ENCODE data around the gene SLC2A9.

Gene SLC2A9

DNA sequence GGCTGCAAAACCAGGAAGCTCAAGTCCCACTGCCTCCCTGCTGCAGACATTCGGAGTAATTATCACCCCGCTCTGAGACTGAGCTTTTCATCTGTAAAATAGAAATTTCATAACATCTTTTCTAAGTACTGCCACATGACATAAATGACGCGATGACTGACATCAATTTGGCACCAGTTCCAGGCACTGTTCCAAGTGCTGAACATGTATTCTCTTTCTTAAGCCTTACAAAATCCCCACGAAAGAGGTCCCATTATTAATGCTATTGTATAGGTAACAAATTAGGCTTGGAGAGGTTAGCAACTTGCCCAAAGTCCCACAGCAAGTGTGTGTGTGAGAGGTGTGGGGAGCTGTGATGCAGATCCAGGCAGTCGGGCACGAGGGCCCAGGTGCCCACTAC is 56.4 kb downstream of the SLC2A9 start:
- no peak for DNase-seq

DNA sequence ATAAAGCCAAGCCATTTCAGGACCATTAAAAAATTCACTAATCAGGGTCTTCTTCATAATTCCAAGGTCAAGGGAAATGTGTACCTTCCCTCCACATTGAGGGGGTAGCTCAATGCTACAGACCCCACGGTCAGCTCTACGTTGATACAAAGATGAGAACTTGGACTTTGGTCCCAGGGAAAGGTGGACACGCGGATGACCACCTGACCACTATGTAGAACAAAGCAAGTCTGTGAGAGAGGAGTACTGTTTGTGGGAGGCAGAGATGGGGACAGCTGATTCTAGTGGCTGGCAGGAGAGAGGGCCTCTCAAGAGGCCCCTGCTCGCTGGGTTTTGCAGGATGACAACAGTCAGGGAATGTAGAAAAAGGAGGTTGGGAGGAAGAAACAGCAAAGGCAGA is 58.0 kb downstream of the SLC2A9 start:
- no peak for DNase-seq

DNA sequence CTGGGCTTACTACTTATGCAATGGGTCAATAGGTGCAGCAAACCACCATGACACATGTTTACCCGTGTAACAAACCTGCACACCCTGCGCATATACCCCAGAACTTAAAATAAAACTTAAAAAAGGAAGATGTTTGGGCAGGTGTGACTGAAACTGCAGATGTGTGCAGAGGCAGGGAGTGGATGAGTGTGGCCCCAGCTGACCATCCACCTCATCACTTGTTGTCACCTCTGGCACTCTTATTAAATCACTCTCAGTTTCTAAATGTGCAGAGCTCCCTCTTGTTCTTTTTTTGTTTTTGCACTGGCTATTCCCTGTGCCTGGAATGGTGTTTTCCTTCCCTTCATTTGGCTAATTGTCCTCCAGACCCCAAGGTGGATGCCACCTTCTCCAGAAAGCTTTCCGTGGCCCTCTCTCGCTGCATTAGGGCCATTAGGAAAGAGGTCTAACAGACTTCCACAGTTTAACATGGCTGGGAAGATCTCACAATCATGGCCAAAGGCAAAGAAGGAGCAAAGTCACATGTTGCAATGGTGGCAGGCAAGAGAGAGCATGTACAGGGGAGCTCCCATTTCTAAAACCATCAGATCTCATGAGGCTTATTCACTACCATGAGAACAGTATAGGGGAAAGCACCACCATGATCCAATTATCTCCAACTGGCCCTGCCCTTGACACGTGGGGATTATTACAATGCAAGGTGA is 58.5 kb downstream of the SLC2A9 start:
- DNase-seq = no peak

DNA sequence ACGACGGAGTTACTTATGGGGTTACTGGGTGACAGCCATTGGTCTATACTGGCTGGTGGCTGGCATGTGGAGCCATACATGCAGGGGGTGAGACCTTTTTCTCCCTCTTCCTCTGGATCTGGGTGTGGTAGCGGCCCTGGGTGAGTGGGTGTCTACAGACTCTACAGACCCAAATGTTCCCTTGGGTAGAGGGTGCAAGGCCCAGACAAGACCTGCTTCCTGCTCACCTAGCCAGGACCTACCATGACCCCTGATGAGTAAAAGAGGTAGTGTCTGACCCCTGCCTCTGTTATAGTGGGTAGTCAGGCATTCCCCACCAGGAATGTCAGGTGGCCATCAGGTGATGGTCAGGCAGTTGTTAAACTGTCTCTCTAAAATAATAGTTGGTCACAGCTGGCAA is 66.8 kb downstream of the SLC2A9 start:
- no peak for DNase-seq

DNA sequence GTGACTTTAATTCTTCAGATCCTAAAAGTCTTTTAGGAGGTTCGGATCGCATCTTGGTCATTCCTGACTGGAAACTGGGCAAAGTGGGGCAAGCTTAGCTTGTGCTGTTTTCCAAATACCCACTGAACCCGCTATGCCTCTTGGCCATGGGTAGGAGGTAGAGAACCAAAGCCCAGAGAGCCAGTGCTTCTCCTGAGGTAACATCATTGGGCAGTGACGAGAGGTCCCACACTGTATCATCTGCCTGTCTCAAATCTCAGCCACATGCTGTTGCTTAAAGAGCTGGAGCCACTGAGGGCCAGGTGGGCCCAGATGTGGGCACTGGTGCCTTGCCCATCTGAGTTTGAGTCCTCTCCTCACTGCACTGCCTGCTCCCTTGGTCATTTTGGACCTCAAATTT is 68.2 kb downstream of the SLC2A9 start:
- no peak for DNase-seq

DNA sequence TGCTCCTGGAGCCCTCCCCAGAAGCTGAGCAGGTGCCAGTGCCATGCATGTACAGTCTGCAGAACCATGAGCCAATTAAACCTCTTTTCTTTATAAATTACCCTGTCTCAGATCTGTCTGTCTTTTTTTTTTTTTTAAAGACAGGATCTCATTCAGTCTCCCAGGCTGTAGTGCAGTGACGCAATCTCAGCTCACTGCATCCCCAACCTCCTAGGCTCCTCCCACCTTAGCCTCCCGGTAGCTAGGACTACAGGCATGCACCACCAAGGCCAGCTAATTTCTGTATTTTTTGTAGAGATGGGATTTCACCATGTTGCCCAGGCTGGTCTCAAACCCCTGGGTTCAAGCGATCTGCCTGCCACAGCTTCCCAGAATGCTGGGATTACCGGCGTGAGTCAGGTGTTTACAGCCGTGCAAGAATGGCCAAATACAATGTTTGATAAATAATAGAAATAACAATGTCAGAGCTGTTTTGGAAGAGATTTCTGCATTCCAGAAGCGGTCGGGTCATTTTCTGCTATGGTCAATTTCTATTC is 68.8 kb downstream of the SLC2A9 start:
- DNase-seq = no peak

DNA sequence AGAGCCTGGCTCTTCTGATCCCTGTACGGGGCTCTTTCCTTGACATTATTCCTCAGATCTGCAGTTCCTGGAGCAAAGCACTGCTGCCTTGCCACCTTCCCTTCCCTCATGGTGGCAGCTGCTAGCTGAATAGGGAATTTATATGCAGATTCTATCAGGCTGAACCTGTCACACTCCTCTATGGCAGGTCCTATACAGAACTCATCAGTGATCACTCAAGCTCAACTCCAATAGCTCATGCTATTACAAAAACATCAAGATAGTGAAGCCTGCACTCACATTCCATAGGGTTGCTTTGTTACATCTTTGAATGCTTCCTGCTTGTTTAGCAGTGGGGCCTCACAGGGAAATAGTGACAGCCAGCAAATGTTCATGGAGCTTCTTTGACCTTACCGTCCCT is 71.7 kb downstream of the SLC2A9 start:
- no peak for DNase-seq

DNA sequence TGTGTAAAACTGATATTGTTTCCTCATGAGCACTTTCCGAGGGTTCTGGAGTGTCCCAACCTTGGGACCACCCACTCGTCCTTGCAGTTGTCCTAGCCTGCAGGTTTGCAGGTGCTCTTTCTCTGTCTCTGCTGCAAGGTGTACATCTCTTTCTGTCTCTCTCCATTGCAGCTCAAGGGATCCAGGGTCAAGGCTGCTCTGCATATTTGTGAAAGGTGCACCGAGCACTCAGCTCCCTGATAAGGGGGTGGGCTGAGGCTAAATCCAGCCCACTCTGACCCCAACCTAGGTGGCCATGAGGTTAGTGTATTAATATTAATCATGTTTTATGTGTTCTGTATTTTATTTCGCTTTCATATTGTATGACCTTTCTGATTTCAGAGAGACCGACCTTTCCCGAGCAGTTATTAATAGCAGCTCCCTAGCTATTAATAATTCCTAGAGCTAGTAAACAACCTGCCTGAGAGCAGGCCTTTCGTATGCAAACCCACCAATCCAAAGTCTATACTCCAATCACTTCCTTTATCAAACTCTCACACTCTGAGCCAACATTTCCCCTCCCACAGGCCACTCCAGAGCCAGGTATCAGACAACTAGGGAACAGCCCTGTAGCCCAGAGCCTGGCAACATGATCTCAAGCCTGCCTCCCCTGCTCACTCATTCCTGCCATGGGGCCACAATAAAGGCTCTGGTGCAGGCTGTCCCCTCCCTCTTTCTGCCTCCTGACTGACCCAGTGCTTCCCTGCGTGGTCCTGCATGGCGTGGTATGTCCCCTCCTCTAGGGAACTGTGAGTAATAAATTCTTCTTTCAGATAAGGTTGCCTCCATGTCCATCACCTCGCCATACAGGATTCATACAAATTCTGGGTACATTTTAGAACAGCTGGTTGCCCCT is 73.9 kb downstream of the SLC2A9 start:
- no peak for DNase-seq

DNA sequence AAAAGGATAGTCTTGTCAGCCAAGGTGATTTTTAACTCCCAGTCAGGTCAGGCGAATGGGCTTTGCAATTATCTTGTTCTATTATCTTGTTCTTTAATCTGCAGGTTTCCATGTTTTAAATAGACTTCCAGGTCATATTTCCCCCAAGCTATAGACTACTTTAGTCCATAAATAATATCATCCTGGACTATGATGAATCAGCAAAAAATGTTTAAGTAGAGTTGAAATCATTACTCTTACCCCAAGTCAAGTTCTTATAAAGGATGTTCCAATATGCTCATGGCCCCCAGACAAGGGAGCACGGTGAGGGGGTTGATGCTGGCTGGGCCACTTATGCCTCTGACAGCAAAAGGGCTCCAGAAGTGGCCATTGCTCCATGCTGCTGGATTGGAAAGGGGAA is 75.1 kb downstream of the SLC2A9 start:
- no peak for DNase-seq

DNA sequence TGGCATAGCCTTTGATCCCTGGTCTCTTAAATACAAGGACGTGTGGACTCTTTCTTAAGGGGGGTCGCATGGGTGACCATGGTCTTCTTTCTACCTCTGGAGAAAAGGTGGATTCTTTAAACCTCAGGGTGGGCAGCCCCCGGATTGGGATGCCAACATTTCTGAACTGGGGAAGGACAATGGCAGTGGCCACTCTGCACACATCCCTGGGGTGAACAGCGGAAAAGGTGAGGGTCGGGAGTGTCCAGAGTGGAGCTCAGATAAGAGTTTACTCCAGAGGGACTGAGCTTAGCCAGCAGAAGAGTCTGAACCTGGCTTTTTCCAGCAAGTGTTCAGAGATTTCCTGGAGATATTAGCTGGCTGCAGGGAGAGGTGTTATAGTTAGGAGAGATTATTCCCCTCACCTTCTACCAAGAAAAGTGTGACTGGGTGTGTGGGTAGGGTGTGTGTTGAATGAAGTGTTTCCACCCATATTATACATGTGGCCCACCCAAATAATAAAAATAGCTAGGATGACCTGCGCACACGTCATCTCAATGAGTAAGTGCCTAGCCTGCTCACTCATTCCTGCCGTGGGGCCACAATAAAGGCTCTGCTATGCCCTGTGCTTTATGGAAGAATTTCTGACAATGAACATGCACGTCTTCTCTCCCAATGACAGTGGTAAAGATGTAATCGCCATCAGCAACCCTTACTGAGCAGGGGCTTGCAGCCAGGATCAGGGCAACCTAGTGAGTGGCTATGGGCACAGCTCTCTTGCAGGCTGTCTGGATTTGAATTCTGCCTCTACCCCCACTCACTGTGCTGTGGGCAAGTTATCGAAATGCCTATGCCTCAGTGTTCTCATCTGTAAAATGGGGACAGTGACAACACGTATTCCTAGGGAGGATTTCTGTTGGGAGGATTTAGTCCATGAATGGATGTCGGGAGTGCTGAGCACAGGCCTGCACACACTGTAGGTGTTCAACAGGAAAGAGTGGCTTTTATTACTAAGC is 76.6 kb downstream of the SLC2A9 start:
- DNase-seq = no peak

DNA sequence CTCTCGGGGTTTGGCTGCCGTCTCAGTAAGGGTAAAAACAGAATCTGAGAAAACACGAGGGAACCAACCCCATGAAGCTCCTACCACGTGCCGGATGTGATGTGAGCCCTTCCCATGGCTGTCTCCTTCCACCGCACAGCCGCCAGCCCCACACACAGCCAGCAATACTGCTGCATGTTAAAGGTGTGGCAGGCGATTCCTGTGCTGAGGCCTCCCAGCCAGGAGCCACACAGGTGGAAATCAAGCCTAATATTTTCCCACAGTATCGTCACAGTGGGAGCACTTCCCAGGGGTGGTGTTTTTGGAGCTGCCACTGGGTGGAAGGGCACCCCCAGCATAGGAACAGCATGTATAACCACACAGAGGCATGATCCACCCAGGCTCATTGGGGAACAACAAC is 77.5 kb downstream of the SLC2A9 start:
- DNase-seq = no peak

DNA sequence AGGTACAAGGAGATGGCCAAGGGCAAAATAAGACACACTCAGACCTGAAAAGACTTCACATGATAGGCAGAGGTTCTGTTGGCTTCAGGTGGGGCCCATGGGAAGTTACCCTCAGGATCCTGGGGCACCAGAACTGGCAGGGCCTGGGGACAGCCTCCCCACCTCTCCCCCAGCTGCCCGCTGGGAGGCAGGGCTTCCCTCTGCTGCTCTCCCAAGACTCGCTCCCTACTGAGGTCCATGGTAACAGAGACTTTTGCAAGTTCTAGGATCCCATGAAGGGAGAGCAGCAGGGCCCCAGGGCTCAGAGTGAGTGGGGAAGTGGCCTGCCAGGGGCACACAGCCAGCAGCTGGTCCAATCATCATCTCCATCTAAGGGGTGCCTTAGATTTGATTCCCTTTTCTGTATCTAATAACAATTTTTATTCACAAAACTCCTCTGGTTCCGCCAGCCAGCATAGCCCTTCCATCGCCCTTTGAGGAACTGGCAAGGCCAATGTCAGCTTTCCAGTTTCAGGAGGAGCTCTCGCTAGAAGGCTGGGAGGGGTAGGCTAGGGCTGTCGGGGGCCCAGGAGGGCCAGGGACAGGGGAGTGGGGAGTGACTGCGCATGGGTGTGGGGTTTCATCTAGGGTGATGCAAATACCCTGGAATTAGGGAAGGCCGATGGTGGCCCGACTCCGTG is 78.2 kb downstream of the SLC2A9 start:
- no peak for DNase-seq

DNA sequence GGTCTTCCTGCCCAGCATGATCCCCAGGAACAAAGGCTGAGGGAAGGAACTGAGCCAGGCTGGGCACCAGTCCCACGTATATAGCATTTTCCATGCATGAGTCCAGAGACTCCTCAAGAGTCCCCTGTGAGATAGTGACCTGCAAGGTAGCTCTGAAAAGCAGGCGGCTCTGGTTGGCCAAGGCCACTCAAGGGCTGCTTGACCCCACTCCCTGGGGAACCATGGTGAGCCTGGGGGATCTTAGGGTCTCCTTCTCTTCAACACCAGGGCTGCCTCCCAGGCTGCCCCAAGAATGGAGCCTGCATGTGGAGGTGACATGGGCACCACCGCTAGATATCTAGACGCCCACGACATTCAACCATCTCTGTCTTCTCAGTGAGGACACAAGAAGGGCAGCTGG is 79.2 kb downstream of the SLC2A9 start:
- DNase-seq = no peak

DNA sequence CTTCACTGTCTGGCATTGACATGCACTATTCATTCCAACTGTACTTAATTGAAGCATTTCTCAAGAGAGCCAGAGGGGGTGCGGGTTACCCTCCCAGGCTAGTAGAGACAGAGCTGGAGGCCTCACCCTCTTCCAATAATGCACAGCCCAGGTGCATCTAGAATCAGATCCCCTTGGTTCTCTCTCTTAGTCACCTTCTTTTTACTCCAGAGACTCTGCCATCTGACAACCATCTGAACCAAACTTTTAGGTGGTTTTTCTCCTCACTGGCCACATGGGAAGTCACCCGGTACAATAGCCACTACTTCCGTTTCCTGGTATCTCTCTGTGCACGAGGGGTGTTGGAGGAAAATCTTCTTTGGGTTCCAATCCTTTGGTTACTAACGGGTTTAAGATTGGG is 81.3 kb downstream of the SLC2A9 start:
- no peak for DNase-seq

DNA sequence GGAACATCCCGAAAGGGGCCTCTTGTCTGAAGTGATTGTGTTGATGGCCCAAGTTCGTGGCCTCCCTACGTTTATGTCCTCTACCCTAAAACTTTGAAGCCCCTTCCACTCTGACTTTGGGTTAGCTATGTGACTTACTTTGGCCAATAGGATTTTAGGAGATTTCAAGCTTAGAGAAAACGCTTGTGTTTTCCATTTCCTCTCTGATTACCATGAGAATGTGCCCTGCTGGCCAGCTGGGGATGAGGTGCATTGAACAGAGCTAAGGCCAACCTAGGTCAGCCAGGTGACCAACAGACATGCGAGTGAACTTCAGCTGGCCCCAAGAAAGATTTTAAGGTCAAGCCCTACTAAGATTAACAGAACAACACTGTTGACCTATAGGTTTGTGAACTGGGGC is 82.4 kb downstream of the SLC2A9 start:
- no peak for DNase-seq

DNA sequence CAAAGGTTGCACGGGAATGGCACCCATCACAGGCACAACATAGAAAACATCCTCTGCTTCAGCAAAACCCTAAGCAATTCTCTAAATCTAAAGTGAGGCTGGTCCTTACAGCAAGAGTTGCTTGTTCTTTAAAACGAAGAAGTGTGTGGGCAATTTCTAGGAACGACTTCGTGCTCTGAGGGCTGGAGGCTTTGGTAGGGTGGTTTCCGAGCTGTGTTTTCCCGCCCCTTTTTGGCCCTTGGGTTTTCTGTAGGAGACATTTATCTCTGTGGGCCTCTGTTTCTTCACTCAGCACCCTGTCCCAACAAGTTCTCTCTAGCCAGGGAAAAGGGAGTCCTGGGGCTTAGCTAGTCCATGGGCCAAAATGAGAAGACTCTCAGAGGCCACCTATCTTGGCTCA is 84.2 kb downstream of the SLC2A9 start:
- DNase-seq = no peak

DNA sequence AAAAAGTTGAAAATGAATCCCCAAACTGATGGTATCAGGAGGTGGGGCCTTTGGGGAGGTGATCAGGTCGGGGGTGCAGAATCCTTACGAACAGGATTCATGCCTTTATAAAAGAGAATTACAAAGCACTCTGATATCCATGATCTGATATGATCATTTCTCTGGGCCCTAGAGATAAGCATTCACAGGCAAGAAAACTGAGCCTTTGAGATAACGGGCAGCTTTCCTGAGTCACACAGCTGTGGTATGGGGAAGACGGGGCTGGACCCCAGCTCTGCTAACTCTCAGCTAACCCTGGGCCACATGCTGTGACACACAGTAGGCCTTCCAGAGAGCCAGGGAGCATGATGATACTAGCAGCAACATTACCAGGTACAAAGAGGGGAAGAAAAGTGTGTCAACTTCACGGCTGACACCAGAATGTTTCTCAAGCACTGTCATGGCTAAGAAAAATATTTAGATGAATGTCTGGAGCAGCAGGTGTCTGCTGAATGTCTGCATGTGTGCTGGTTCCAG is 85.1 kb downstream of the SLC2A9 start:
- DNase-seq = no peak

DNA sequence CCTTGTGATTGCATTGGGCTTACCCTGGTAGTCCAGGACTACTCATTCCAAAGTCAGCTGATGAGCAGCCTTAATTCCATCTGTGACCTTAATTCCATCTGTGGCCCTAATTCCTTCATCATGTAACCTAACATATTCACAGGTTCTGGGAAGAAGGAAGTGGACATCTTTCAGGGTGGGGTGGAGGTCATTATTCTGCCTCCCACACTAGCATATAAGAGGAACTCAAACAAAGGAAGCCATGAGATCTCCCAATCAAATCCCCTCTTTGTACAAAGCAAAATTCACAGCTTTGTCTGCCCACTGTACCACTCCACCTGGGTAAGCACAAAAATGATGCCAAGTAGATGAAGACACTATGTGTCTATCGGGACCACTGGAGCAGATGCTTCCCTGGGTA is 87.3 kb downstream of the SLC2A9 start:
- DNase-seq = no peak

DNA sequence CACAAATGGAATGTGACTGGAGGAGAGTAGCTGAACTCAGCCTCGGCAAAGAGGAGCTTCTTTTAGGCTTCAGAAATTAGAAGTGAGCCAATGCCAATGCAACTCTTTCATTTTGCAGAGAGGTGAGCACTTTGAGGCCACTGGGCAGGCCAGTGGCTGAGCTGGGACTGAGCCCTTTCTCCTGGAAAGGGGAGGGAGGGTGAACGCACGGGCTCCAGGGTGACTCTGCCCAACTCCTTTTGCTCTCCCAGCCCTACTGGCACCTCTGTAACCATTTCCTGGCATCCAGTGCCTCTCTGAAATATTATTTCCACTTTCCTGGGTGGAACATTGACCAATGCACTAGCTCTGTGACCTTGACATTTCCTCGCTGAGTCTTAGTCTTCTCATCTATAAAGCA is 88.1 kb downstream of the SLC2A9 start:
- DNase-seq = no peak

DNA sequence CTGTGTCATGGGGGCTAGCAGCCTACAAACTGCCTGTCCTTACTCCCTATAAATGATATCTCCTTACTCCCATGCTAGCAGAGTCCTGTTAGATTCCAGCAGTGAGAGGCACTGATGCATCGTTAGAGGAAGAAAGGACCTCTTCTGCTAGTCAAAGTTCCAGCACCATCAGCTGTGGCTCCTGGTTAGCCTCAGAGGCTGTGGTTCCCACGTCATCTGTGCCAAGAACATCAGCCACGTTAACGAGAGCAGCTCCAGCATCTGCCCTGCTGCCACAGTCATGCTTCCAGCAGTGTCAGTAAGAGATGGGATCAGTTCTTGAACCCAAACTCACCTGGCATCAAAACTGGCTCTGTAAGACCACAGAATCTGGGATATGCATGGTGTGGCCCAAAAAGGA is 88.5 kb downstream of the SLC2A9 start:
- no peak for DNase-seq

DNA sequence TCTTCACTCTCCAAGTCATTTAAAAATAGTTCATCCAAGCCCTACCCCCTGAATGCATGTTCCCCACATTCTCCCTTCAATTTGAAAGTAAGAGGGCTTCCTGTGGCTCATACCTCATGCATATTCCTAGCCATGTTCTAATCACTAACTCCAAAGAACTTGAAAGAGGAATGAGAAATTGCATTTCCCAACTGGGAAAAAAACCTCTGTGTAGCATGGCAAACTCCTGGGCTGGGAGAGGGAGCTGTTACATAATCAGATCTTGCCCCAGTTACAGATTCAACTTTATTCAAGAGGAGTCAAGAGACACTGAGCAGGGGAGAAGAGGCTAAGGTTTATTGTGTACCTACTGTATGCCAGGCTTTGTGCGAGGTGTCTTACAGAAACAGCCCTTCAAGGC is 90.2 kb downstream of the SLC2A9 start:
- DNase-seq = peak in 1 of 58 donors; percentile 18

Data from anterior cingulate cortex (tissue), 58 donors.